Immature natural killer cell (primary cell): ENCODE data around the gene FOXP1. TPM values are rescaled to one million over a fixed set of nuclear protein-coding genes. Genes with fewer than 3 reads are reported as not detected.

Experiments used
- DNase-seq, 3 donors: peaks; one replicate each; pipeline ENCODE4 v3.0.0; 2022; ENCODE audit warnings: mixed read lengths in 1 of 3
- H3K27ac Mint-ChIP-seq, 6 donors: one replicate each; pipeline ENCODE4 v1.8.0; 2020; ENCODE audit warnings: mixed read lengths in 6 of 6, mild to moderate bottlenecking in 5 of 6, inconsistent platforms in 4 of 6, moderate library complexity in 3 of 6
- H3K27me3 Mint-ChIP-seq, 3 donors: one replicate each; pipeline ENCODE4 v1.8.0; 2020 to 2021; ENCODE audit warnings: low read depth in 3 of 3, mild to moderate bottlenecking in 3 of 3, mixed read lengths in 3 of 3, moderate library complexity in 3 of 3, inconsistent platforms in 1 of 3
- H3K36me3 Mint-ChIP-seq, 3 donors: one replicate each; pipeline ENCODE4 v1.8.0; 2020; ENCODE audit warnings: mixed read lengths in 3 of 3, inconsistent platforms in 2 of 3, mild to moderate bottlenecking in 2 of 3
- H3K4me1 Mint-ChIP-seq, 2 donors: one replicate each; pipeline ENCODE4 v1.8.0; 2020; ENCODE audit warnings: inconsistent platforms in 2 of 2, mild to moderate bottlenecking in 2 of 2, mixed read lengths in 2 of 2, moderate library complexity in 1 of 2
- H3K4me3 Mint-ChIP-seq, 5 donors: one replicate each; pipeline ENCODE4 v1.8.0; 2020; ENCODE audit warnings: mild to moderate bottlenecking in 5 of 5, mixed read lengths in 5 of 5, inconsistent platforms in 3 of 5, moderate library complexity in 3 of 5
- H3K9me3 Mint-ChIP-seq, 6 donors: one replicate each; pipeline ENCODE4 v1.8.0; 2020; ENCODE audit warnings: mild to moderate bottlenecking in 6 of 6, mixed read lengths in 6 of 6, inconsistent platforms in 4 of 6, moderate library complexity in 3 of 6
- polyA plus RNA-seq, 3 donors: library from polyadenylated mRNA; unstranded; fragments of 300-500 nt; fragmentation: Illumina TruSeq; gene quantifications; one replicate each; pipeline ENCODE4 v1.2.3, GENCODE V29; 2021

Gene FOXP1
- polyA plus RNA-seq, 3 donors from 2014 or later, result 68.2 to 133 (median 84.0) TPM

DNA sequence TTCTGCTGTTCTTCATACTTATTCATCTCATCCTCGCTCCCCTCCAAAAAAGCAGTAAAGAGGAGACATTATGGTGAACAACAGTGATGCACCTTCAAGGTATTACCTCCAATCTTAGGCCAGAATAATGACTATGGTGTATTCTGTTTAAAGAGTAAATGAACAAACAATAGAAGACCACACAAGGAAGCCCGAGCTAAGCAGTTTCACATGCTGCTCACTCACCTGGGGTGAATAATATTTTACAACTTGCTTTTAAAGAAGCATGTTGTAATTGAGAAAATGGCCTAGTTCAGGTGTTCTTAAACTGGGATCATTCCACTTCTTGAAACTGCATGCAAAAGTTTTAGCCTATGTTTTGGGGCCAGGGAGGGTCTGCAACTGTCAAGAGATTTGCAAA lies 581.2 kb downstream of the FOXP1 start:
- peaks cover 0 to 4% (median 0%) of the 10 kb centered on the region in 3 donors for H3K36me3 Mint-ChIP-seq
- H3K9me3 Mint-ChIP-seq, result no peaks in the 10 kb centered on the region
- peaks cover 14 to 40% of the 10 kb centered on the region in 2 donors for H3K4me1 Mint-ChIP-seq
- H3K27ac Mint-ChIP-seq, result peak overlapping the region in 1 of 6 donors; percentile 3
- H3K4me3 Mint-ChIP-seq, result no peak overlapping the region
- DNase-seq, result no peak
- no peaks in the 10 kb centered on the region for H3K27me3 Mint-ChIP-seq

- no peak overlapping the region for H3K4me3 Mint-ChIP-seq
- peaks cover 0 to 2% (median under 1%) of the 10 kb centered on the region in 3 donors for H3K27me3 Mint-ChIP-seq
- H3K4me1 Mint-ChIP-seq, result peaks cover 15 to 39% of the 10 kb centered on the region in 2 donors
- peaks cover 0 to 9% (median 9%) of the 10 kb centered on the region in 3 donors for H3K36me3 Mint-ChIP-seq
- H3K27ac Mint-ChIP-seq, result no peak overlapping the region
- H3K9me3 Mint-ChIP-seq, result no peaks in the 10 kb centered on the region
- DNase-seq, result no peak
These were observed 582.2 kb downstream of the FOXP1 start for GRCh38 chr3:71001303-71001830.

GRCh38 chr3:71000483-71000882 lies 583.0 kb downstream of the FOXP1 start:
- no peaks in the 10 kb centered on the region for H3K9me3 Mint-ChIP-seq
- peaks cover 0 to 2% (median 2%) of the 10 kb centered on the region in 3 donors for H3K27me3 Mint-ChIP-seq
- H3K4me3 Mint-ChIP-seq, result no peak overlapping the region
- no peak overlapping the region for H3K27ac Mint-ChIP-seq
- DNase-seq, result no peak
- peaks cover 0 to 9% (median 9%) of the 10 kb centered on the region in 3 donors for H3K36me3 Mint-ChIP-seq
- peaks cover 16 to 40% of the 10 kb centered on the region in 2 donors for H3K4me1 Mint-ChIP-seq

DNA sequence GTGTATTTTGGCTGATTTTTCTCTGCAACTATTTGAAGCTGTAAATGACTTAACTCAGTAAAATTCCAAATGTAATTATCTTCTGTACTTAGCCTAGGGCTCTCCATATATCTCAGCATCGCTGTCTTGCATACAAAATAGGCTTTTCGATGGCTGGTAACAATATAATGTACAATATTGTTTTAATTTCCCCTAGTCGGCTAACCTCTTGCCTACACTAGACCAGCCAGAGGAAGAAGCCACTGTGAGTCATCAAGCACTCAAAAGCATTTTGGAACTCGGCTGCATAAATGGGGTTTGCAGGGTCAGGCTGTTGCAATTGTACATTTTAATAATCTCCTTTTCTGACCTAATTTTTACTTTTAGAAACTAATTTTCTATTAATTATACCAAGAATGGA lies 583.8 kb downstream of the FOXP1 start:
- H3K4me1 Mint-ChIP-seq, result peaks cover 16 to 40% of the 10 kb centered on the region in 2 donors
- no peak for DNase-seq
- peaks cover 0 to 2% (median 2%) of the 10 kb centered on the region in 3 donors for H3K27me3 Mint-ChIP-seq
- no peak overlapping the region for H3K4me3 Mint-ChIP-seq
- H3K27ac Mint-ChIP-seq, result no peak overlapping the region
- H3K9me3 Mint-ChIP-seq, result no peaks in the 10 kb centered on the region
- peaks cover 0 to 9% (median 9%) of the 10 kb centered on the region in 3 donors for H3K36me3 Mint-ChIP-seq

- no peak for DNase-seq
- Mint-ChIP-seq H3K9me3 (no peaks in the 10 kb centered on the region), H3K4me1 (peaks cover 24 to 46% of the 10 kb centered on the region in 2 donors), H3K27me3 (peaks cover 0 to 2% (median 2%) of the 10 kb centered on the region in 3 donors), H3K27ac (no peak overlapping the region), H3K4me3 (no peak overlapping the region), H3K36me3 (peaks cover 0 to 14% (median 9%) of the 10 kb centered on the region in 3 donors)
These were observed 587.4 kb downstream of the FOXP1 start for GRCh38 chr3:70996082-70996481.

GRCh38 chr3:70994644-70995043 lies 588.9 kb downstream of the FOXP1 start:
- peak overlapping the region in 1 of 6 donors; percentile 60 for H3K27ac Mint-ChIP-seq

DNA sequence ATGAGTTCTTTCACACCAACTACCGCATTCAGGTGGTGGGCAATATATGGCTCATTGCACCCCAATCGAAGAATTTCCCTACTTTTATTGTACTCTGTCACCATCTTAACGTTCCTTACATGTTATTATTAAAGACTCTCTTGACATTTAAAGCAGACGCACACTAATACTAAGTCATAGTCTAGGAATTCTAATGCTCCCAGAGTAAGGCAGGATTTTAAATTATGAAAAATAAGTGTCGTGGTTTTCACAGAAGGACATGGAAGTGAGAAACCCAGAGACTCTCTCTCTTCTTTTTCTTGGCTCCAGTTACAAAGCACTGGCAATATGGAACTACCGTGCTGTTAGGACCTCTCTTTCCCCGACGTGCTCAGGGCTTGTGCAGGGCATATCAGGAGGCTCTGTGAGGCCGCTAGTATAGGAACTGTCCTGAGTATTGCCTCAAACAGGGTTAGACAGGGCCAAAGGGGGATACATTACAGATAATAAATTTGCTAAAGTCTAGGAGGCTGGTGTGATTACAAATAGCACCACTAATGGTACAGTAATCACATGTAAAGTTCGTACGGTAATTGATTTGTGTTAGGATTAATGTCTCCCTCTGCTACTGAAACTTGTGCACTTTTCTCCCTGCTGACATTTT lies 590.8 kb downstream of the FOXP1 start:
- peaks cover 2 to 4% (median 2%) of the 10 kb centered on the region in 3 donors for H3K27me3 Mint-ChIP-seq
- no peak for DNase-seq
- peak overlapping the region in 3 of 6 donors; percentile 2 to 28 (median 23) for H3K27ac Mint-ChIP-seq
- no peak overlapping the region for H3K4me3 Mint-ChIP-seq
- H3K36me3 Mint-ChIP-seq, result peaks cover 0 to 12% (median 10%) of the 10 kb centered on the region in 3 donors
- H3K4me1 Mint-ChIP-seq, result peaks cover 39 to 66% of the 10 kb centered on the region in 2 donors
- no peaks in the 10 kb centered on the region for H3K9me3 Mint-ChIP-seq

More at GRCh38 chr3:70994644-70995043, 588.9 kb downstream of the FOXP1 start:
- Mint-ChIP-seq H3K9me3 (no peaks in the 10 kb centered on the region), H3K4me1 (peaks cover 35 to 51% of the 10 kb centered on the region in 2 donors), H3K36me3 (peaks cover 0 to 10% (median 9%) of the 10 kb centered on the region in 3 donors), H3K27me3 (peaks cover 2 to 4% (median 2%) of the 10 kb centered on the region in 3 donors), H3K4me3 (no peak overlapping the region)
- no peak for DNase-seq

DNA sequence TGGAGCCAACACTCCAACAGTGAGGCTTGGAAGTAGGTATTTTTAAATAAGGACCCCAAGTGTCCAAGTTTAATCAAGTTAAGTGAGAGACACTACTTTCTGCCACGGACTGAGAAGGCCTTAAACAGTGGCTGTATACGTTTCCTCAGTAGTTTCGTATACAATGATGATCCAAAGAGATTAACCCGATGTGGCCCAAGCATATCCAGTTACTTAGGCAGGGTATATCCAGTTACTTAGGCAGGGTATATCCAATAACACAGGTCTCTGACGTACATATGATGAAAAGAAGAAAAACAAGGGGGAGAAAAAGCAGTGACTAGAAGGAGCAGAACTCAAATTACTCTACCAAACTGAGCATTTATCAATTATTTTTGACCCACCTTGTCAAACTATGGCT lies 591.4 kb downstream of the FOXP1 start:
- Mint-ChIP-seq H3K9me3 (no peaks in the 10 kb centered on the region), H3K27ac (peak overlapping the region in 2 of 6 donors; percentile 2 to 28), H3K4me3 (no peak overlapping the region), H3K4me1 (peaks cover 39 to 69% of the 10 kb centered on the region in 2 donors), H3K27me3 (peaks cover 2 to 4% (median 2%) of the 10 kb centered on the region in 3 donors), H3K36me3 (peaks cover 5 to 18% (median 15%) of the 10 kb centered on the region in 3 donors)
- DNase-seq, result no peak

DNA sequence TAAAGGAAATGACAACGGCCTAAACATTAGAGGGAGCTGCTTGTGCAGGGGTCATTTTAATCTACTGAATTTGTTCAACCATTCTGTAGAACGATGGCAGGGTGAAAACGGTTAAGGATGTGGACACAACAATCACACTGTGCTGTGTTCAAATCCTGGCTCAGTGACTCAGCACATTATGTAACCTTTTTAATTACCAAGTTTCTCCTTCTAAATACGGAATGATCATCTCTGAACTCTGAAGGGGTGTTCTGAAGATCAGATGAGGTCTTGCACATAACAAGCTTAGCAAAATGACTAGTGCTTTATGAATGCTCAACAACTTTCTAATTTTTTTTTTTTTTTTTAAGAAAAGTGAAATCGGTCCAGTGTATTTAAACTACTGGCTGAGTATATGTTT lies 592.8 kb downstream of the FOXP1 start:
- Mint-ChIP-seq H3K9me3 (no peaks in the 10 kb centered on the region), H3K36me3 (peaks cover 11 to 21% (median 15%) of the 10 kb centered on the region in 3 donors), H3K4me3 (no peak overlapping the region), H3K4me1 (peaks cover 34 to 60% of the 10 kb centered on the region in 2 donors), H3K27me3 (peaks cover 0 to 2% (median 2%) of the 10 kb centered on the region in 3 donors), H3K27ac (peak overlapping the region in 5 of 6 donors; percentile 60 to 82 (median 65))
- DNase-seq, result no peak

GRCh38 chr3:70990185-70990584 lies 593.3 kb downstream of the FOXP1 start:
- peaks cover 34 to 60% of the 10 kb centered on the region in 2 donors for H3K4me1 Mint-ChIP-seq
- H3K27me3 Mint-ChIP-seq, result peaks cover 0 to 2% (median 2%) of the 10 kb centered on the region in 3 donors
- peaks cover 11 to 22% (median 15%) of the 10 kb centered on the region in 3 donors for H3K36me3 Mint-ChIP-seq
- peak overlapping the region; percentile 53 to 79 (median 69) for H3K27ac Mint-ChIP-seq
- DNase-seq, result peak; percentile 17 to 21 (median 21)
- H3K4me3 Mint-ChIP-seq, result peak overlapping the region; percentile 12 to 77 (median 48)
- H3K9me3 Mint-ChIP-seq, result no peaks in the 10 kb centered on the region

- peaks cover 34 to 63% of the 10 kb centered on the region in 2 donors for H3K4me1 Mint-ChIP-seq
- H3K27me3 Mint-ChIP-seq, result peaks cover 0 to 2% (median 2%) of the 10 kb centered on the region in 3 donors
- peaks cover 15 to 32% (median 16%) of the 10 kb centered on the region in 3 donors for H3K36me3 Mint-ChIP-seq
- peak overlapping the region in 1 of 5 donors; percentile 77 for H3K4me3 Mint-ChIP-seq
- no peaks in the 10 kb centered on the region for H3K9me3 Mint-ChIP-seq
- H3K27ac Mint-ChIP-seq, result peak overlapping the region in 1 of 6 donors; percentile 60
- DNase-seq, result no peak
These were observed 594.4 kb downstream of the FOXP1 start for GRCh38 chr3:70989174-70989573.

DNA sequence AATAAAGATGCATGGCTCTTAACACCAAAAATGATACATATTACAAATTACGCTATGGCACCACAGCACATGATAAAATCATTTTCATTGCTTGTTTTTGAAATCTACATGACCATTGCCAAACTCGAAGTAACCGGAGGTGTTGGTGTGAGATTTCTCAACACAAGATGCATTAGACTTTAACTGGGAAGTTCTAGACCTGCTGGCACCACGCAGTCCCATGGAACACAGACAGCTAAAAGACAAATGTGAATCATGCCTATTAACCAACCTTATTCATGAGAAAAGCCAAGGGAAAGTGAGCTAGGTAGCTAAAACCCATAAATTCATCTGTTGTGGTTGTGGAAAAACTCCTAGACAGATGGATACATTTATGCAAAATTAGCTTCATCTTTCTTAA lies 595.4 kb downstream of the FOXP1 start:
- Mint-ChIP-seq H3K36me3 (peaks cover 15 to 31% (median 16%) of the 10 kb centered on the region in 3 donors), H3K27me3 (peaks cover 0 to 2% (median 2%) of the 10 kb centered on the region in 3 donors), H3K4me1 (peaks cover 35 to 66% of the 10 kb centered on the region in 2 donors), H3K27ac (no peak overlapping the region), H3K9me3 (no peaks in the 10 kb centered on the region), H3K4me3 (no peak overlapping the region)
- DNase-seq, result no peak

- no peak overlapping the region for H3K27ac Mint-ChIP-seq
- peaks cover 0 to 4% (median 2%) of the 10 kb centered on the region in 3 donors for H3K27me3 Mint-ChIP-seq
- peaks cover 15 to 28% (median 16%) of the 10 kb centered on the region in 3 donors for H3K36me3 Mint-ChIP-seq
- H3K9me3 Mint-ChIP-seq, result no peaks in the 10 kb centered on the region
- H3K4me1 Mint-ChIP-seq, result peaks cover 39 to 66% of the 10 kb centered on the region in 2 donors
- DNase-seq, result no peak
- H3K4me3 Mint-ChIP-seq, result no peak overlapping the region
These were observed 598.0 kb downstream of the FOXP1 start for GRCh38 chr3:70985572-70985971.
